BLaER1 (cell line): ENCODE measurements around the gene HSP90B1.

Experiments
- H3K27ac ChIP-seq: shearing (Covaris generic); formaldehyde crosslinking; 2 replicates; pipeline ENCODE4 v1.8.1; 2022
- H3K27me3 ChIP-seq: shearing (Covaris generic); formaldehyde crosslinking; 2 replicates; pipeline ENCODE4 v1.8.1; 2022
- H3K36me3 ChIP-seq: shearing (Covaris generic); formaldehyde crosslinking; 2 replicates; pipeline ENCODE4 v1.8.1; 2022
- H3K4me1 ChIP-seq: shearing (Covaris generic); formaldehyde crosslinking; 2 replicates; pipeline ENCODE4 v1.8.1; 2022
- H3K4me2 ChIP-seq: shearing (Covaris generic); formaldehyde crosslinking; 2 replicates; pipeline ENCODE4 v1.8.1; 2022
- H3K4me3 ChIP-seq: shearing (Covaris generic); formaldehyde crosslinking; 2 replicates; pipeline ENCODE4 v1.8.1; 2022
- H3K9ac ChIP-seq: shearing (Covaris generic); formaldehyde crosslinking; 2 replicates; pipeline ENCODE4 v1.8.1; 2022
- H3K9me3 ChIP-seq: shearing (Covaris generic); formaldehyde crosslinking; 2 replicates; pipeline ENCODE4 v1.8.1; 2022
- H4K20me1 ChIP-seq: shearing (Covaris generic); formaldehyde crosslinking; 2 replicates; pipeline ENCODE4 v1.8.1; 2022
- Cebpa-rat ChIP-seq: shearing (Covaris generic); IDR thresholded peaks from 2 replicates; pipeline ENCODE4 v1.8.1; 2022

HSP90B1 gene

DNA sequence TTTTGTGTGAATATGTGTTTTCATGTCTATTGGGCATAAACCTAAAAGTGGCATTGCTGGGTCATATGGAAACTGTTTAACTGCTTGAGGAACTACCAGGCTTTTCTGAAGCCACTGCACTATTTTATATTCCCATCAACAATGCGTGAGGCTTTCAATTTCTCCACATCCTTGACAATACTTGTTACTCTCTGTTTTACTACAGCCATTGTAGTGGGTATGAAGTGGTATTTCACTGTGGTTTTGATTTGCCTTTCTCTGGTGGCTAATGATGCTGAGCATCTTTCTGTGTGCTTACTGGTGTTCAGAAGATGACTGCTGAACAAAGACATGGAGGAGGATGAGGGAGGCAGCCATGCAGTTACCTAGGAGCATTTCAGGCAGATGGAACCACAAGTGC, 22.3 kb downstream of the HSP90B1 start:
- H4K20me1 ChIP-seq: peaks cover 36% of the 10 kb centered on the region
- TF ChIP-seq Cebpa-rat: no peak

DNA sequence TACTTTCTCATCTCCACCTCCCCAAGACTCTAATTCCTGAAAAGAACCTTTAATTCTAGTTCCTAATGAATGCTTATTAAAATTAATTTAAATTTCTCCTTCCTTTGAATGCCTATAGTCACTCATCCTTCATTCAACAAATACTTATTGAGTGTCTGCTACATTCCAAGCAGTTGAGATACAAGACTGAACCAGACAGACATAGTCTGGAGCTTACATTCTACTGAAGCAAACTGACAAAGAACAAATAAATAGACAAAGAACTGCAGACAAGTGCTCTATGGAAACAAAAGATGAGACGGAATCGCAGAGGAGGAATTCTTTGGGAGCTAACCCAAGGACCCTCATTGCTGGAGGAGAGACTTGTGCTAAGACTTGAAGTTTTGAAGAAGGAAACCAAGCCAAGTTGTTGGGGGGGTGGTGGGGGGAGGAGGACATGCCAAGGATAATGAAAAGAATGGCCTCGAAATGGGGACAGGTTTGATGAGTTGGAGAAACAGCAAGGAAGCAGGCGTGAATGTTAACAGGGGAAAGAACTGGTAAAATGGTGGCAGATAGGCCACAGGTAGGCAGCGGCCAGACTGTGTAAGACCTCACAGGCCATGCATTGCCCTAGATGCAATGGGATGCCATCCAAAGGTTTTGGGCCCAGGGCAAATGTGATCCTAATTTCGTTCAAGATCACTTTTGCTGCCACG, 25.8 kb downstream of the HSP90B1 start:
- H3K36me3 ChIP-seq: peaks cover 43% of the 10 kb centered on the region
- H3K4me2 ChIP-seq: peak overlapping the region; percentile 84
- H3K27me3 ChIP-seq: no peaks in the 10 kb centered on the region
- TF ChIP-seq Cebpa-rat: no peak
- H4K20me1 ChIP-seq: peaks cover 27% of the 10 kb centered on the region
- peak overlapping the region; percentile 93 for H3K9ac ChIP-seq
- H3K4me3 ChIP-seq: peak overlapping the region; percentile 90
- H3K4me1 ChIP-seq: peaks cover 26% of the 10 kb centered on the region
- H3K9me3 ChIP-seq: no peaks in the 10 kb centered on the region
- peak overlapping the region; percentile 88 for H3K27ac ChIP-seq

More for the DNA sequence above, 22.3 kb downstream of the HSP90B1 start:
- Histone ChIP-seq H3K4me2 (no peak overlapping the region), H3K27me3 (no peaks in the 10 kb centered on the region), H3K9me3 (no peaks in the 10 kb centered on the region), H3K4me3 (no peak overlapping the region), H3K36me3 (peaks cover 78% of the 10 kb centered on the region), H3K27ac (no peak overlapping the region), H3K4me1 (peaks cover 18% of the 10 kb centered on the region), H3K9ac (0 out of 2 replicates have a peak overlapping the region, but pooled peaks have one; percentile 12)

DNA sequence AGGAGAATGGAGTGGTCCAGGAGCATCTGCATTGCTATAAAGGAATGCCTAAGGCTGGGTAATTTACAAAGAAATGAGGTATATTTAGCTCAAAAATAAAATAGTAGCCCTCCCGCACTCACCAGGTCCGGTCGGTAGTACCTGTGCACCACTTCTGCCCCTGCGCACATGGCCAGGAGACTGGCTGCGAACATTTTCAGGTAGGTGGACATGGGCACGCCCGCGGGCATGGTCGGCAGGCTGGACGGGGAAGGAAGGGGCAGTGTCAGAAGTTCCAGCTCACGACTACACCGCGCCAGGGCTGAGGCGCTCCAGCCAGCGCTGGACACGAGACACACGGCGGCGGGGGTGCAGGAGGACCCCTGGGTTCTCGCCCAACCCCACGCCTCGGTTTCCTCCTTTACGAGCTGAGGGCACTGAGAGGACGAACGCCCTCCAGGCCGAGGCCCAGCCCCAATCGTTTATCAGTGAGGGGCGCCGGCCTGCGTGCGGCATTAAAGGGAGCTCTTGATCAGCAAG, 26.4 kb downstream of the HSP90B1 start:
- peak overlapping the region; percentile 90 for H3K4me3 ChIP-seq
- TF ChIP-seq Cebpa-rat: no peak
- H3K27ac ChIP-seq: peak overlapping the region; percentile 88
- no peaks in the 10 kb centered on the region for H3K9me3 ChIP-seq
- peak overlapping the region; percentile 84 for H3K4me2 ChIP-seq
- peak overlapping the region; percentile 93 for H3K9ac ChIP-seq
- H3K27me3 ChIP-seq: no peaks in the 10 kb centered on the region
- peaks cover 21% of the 10 kb centered on the region for H4K20me1 ChIP-seq
- H3K36me3 ChIP-seq: peaks cover 37% of the 10 kb centered on the region
- peaks cover 26% of the 10 kb centered on the region for H3K4me1 ChIP-seq

DNA sequence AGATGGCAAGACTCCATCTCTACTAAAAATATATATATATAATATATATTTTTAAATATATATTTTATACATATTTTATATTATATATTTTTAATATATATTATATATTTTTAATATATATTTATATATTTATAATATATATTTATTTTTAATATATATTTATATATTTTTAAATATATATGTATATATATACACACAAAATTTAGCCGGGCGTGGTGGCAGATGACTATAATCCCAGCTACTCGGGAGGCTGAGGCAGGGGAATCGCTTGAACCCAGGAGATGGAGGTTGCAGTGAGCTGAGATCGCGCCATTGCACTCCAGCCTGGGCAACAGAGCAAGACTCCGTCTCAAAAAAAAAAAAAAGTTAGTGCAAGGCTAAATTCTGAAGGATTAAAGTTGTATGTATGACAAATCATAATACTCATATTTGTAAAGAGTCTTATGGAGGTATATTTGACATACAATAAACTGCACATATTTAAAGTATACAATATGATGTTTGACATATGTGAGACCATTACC, 27.7 kb downstream of the HSP90B1 start:
- peaks cover 31% of the 10 kb centered on the region for H3K4me1 ChIP-seq
- H3K27me3 ChIP-seq: no peaks in the 10 kb centered on the region
- peak overlapping the region; percentile 93 for H3K9ac ChIP-seq
- peak overlapping the region; percentile 84 for H3K4me2 ChIP-seq
- peaks cover 8% of the 10 kb centered on the region for H4K20me1 ChIP-seq
- peak overlapping the region; percentile 88 for H3K27ac ChIP-seq
- peaks cover 24% of the 10 kb centered on the region for H3K36me3 ChIP-seq
- peak overlapping the region; percentile 90 for H3K4me3 ChIP-seq
- H3K9me3 ChIP-seq: no peaks in the 10 kb centered on the region
- TF ChIP-seq Cebpa-rat: no peak

DNA sequence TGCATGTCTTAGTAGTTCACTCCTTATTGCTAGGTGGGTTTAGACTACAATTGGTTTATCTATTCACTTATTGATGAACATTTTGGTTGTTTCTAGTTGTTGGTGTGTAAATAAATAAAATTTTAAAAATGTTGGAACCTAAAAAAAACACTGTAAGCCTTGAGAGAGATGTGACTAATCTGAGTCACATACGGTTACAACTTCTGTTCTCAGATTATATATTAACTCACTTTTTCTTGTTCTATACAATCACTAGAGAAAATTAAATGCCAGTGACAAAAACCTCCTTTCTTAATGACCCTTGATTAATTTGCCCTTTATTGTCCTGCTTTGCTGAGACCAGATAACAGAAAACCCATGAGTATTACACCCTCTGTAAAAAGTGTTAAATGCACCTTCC, 28.4 kb downstream of the HSP90B1 start:
- Histone ChIP-seq H3K27ac (no peak overlapping the region), H3K4me3 (no peak overlapping the region), H3K4me1 (peaks cover 38% of the 10 kb centered on the region), H3K9ac (no peak overlapping the region), H3K36me3 (peaks cover 17% of the 10 kb centered on the region), H3K9me3 (no peaks in the 10 kb centered on the region), H3K27me3 (no peaks in the 10 kb centered on the region), H3K4me2 (peak overlapping the region; percentile 40; the same call in 1 of the 2 replicates), H4K20me1 (peaks cover under 1% of the 10 kb centered on the region; the same call in 1 of the 2 replicates)
- TF ChIP-seq Cebpa-rat: no peak

DNA sequence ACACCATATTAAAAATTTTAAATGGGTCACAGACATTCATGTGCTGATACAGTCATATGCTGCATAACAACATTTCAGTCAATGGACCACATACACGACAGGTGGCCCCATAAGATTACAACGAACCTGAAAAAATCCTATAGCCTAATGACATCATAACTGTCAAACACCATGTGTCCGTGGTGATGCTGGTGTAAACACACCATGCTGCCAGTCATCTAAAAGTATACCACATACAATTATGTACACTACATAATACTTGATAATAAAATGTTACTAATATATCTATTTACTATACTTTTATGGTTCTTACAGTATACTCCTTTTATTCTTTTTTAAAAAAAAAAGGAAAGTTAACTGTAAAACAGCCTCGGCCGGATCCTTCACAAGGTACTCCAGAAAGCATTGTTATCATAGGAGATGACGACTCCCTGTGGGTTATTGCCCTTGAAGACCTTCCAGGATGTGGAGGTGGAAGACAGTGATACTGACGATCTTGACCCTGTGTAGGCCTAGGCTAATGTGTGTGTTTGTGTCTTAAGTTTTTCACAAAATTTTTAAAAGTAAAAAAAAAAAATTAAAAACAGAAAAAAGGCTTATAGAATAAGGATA, 30.5 kb downstream of the HSP90B1 start:
- H3K4me2 ChIP-seq: no peak overlapping the region
- H3K36me3 ChIP-seq: no peaks in the 10 kb centered on the region
- H3K4me1 ChIP-seq: peaks cover 39% of the 10 kb centered on the region
- no peaks in the 10 kb centered on the region for H3K27me3 ChIP-seq
- H3K27ac ChIP-seq: no peak overlapping the region
- H3K4me3 ChIP-seq: no peak overlapping the region
- TF ChIP-seq Cebpa-rat: no peak
- no peak overlapping the region for H3K9ac ChIP-seq
- no peaks in the 10 kb centered on the region for H3K9me3 ChIP-seq
- H4K20me1 ChIP-seq: no peaks in the 10 kb centered on the region

DNA sequence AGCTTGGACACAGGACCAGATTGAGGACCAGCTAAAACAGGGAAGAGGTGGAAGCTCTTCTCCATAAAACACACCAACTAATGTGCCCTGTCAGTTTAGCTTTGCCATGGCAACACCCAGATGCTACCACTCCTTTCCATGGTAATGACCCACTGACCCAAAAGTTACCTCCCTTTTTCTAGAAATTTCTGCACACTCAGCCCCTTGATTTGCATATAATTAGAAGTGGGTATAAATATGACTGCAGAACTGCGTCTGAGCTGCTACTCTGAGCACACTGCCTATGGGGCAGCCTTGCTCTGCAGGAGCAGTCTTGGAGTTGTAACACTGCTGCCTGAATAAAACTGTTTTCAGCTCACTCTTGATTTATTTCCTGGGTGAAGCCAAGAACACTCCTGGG, 32.3 kb downstream of the HSP90B1 start:
- no peak overlapping the region for H3K9ac ChIP-seq
- H3K27me3 ChIP-seq: no peaks in the 10 kb centered on the region
- peaks cover 42% of the 10 kb centered on the region for H3K4me1 ChIP-seq
- no peaks in the 10 kb centered on the region for H3K9me3 ChIP-seq
- TF ChIP-seq Cebpa-rat: no peak
- H3K4me2 ChIP-seq: no peak overlapping the region
- no peak overlapping the region for H3K4me3 ChIP-seq
- H3K36me3 ChIP-seq: peaks cover 1% of the 10 kb centered on the region; the same call in 1 of the 2 replicates
- H4K20me1 ChIP-seq: peaks cover 4% of the 10 kb centered on the region; the same call in 1 of the 2 replicates
- H3K27ac ChIP-seq: no peak overlapping the region

DNA sequence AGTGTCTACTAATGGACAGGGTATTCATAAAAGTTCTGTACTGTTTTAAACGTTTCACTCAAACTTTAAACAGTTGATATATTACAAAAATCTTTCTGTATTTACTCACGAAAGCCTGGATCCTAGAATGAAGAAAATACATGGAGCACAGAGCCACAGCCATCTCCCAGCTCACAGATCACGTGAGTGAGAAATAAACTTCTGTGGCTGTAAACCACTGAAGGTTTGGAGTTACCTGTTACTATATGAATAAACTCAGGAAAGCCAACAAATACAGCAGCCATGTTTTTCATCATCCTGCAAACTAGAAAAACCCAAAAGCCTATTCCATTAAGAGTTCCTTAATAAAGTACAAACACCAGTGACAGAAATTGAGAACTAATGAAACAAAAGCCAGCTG, 34.6 kb downstream of the HSP90B1 start:
- H3K4me2 ChIP-seq: peak overlapping the region; percentile 94
- H4K20me1 ChIP-seq: peaks cover 27% of the 10 kb centered on the region
- no peaks in the 10 kb centered on the region for H3K27me3 ChIP-seq
- peaks cover 24% of the 10 kb centered on the region for H3K36me3 ChIP-seq
- H3K9me3 ChIP-seq: no peaks in the 10 kb centered on the region
- H3K4me3 ChIP-seq: peak overlapping the region; percentile 79
- no peak for TF ChIP-seq Cebpa-rat
- H3K9ac ChIP-seq: peak overlapping the region; percentile 94
- H3K27ac ChIP-seq: peak overlapping the region; percentile 97
- peaks cover 52% of the 10 kb centered on the region for H3K4me1 ChIP-seq

DNA sequence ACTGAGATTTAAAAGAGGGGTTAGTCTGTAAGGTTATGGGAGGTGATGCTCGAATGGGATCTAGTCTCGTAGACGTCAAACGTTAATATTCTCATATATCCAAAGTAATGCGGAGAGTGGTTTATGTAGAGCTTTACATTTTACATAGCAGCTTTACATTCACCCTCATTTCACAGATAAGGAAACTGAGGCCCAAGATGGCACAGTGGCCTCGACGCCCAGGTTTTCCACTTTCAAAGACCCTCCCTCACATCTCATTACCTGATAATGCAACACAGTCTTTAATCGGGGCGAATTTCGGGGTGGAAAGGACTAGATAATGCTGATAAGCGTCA, 35.0 kb downstream of the HSP90B1 start:
- peak overlapping the region; percentile 79 for H3K4me3 ChIP-seq
- peak overlapping the region; percentile 97 for H3K27ac ChIP-seq
- no peaks in the 10 kb centered on the region for H3K9me3 ChIP-seq
- no peak for TF ChIP-seq Cebpa-rat
- H3K36me3 ChIP-seq: peaks cover 28% of the 10 kb centered on the region
- H3K27me3 ChIP-seq: no peaks in the 10 kb centered on the region
- H4K20me1 ChIP-seq: peaks cover 31% of the 10 kb centered on the region
- peak overlapping the region; percentile 94 for H3K9ac ChIP-seq
- peaks cover 52% of the 10 kb centered on the region for H3K4me1 ChIP-seq
- H3K4me2 ChIP-seq: peak overlapping the region; percentile 94
